NCI-H524 (cell line): ENCODE data around the gene PLCXD3.
"Not testable (repeated sequence)": the region's sequence is repeated elsewhere in the genome, so short reads cannot be mapped to it uniquely, and the experiment has no call there.

ENCODE experiments used
- DNase-seq, 2 experiments: peaks; one replicate each; lab custom pipeline; 2025; lab: John Stamatoyannopoulos, UW

Gene PLCXD3

GRCh38 chr5:41346609-41347008, 163.8 kb downstream of the PLCXD3 start:
- DNase-seq: no peak

GRCh38 chr5:41345295-41345694, 165.1 kb downstream of the PLCXD3 start:
- DNase-seq: no peak

GRCh38 chr5:41339339-41339738, 171.1 kb downstream of the PLCXD3 start:
- no peak for DNase-seq

GRCh38 chr5:41338136-41338675, 172.2 kb downstream of the PLCXD3 start:
- no peak for DNase-seq

GRCh38 chr5:41337724-41338123, 172.7 kb downstream of the PLCXD3 start:
- no peak for DNase-seq

- DNase-seq: no peak
These were observed 173.2 kb downstream of the PLCXD3 start for GRCh38 chr5:41337216-41337615.

GRCh38 chr5:41336471-41336870, 173.9 kb downstream of the PLCXD3 start:
- DNase-seq: no peak

- no peak for DNase-seq
These were observed 174.7 kb downstream of the PLCXD3 start for GRCh38 chr5:41335596-41336181.

GRCh38 chr5:41334758-41335157, 175.6 kb downstream of the PLCXD3 start:
- DNase-seq: no peak

- no peak for DNase-seq
These were observed 176.2 kb downstream of the PLCXD3 start for GRCh38 chr5:41334221-41334620.

- no peak for DNase-seq
These were observed 185.3 kb downstream of the PLCXD3 start for GRCh38 chr5:41325074-41325473.

- not testable (repeated sequence) for DNase-seq
These were observed 187.6 kb downstream of the PLCXD3 start for GRCh38 chr5:41322826-41323225.

- DNase-seq: no peak
These were observed 197.8 kb downstream of the PLCXD3 start for GRCh38 chr5:41312478-41313060.

GRCh38 chr5:41312066-41312465, 198.3 kb downstream of the PLCXD3 start:
- DNase-seq: no peak

- no peak for DNase-seq
These were observed 201.1 kb downstream of the PLCXD3 start for GRCh38 chr5:41309275-41309674.

GRCh38 chr5:41306005-41306404, 204.4 kb downstream of the PLCXD3 start:
- no peak for DNase-seq

- no peak for DNase-seq
These were observed 205.3 kb downstream of the PLCXD3 start for GRCh38 chr5:41305056-41305455.

GRCh38 chr5:41296066-41296465, 214.3 kb downstream of the PLCXD3 start:
- no peak for DNase-seq

- DNase-seq: no peak
These were observed 219.1 kb downstream of the PLCXD3 start for GRCh38 chr5:41291323-41291722.

- no peak for DNase-seq
These were observed 219.6 kb downstream of the PLCXD3 start for GRCh38 chr5:41290810-41291209.

GRCh38 chr5:41289970-41290464, 220.4 kb downstream of the PLCXD3 start:
- DNase-seq: no peak

GRCh38 chr5:41286696-41287095, 223.7 kb downstream of the PLCXD3 start:
- DNase-seq: no peak

GRCh38 chr5:41286165-41286564, 224.2 kb downstream of the PLCXD3 start:
- no peak for DNase-seq

- no peak for DNase-seq
These were observed 225.5 kb downstream of the PLCXD3 start for GRCh38 chr5:41284938-41285337.
